Measurements from ENCODE around the gene CCDC32. TPM values are rescaled to one million over a fixed set of nuclear protein-coding genes. Genes with fewer than 3 reads are reported as not detected.

CCDC32 gene
- total RNA-seq, 2 donors from 2014 or later: 7.6 to 21.0 TPM

DNA sequence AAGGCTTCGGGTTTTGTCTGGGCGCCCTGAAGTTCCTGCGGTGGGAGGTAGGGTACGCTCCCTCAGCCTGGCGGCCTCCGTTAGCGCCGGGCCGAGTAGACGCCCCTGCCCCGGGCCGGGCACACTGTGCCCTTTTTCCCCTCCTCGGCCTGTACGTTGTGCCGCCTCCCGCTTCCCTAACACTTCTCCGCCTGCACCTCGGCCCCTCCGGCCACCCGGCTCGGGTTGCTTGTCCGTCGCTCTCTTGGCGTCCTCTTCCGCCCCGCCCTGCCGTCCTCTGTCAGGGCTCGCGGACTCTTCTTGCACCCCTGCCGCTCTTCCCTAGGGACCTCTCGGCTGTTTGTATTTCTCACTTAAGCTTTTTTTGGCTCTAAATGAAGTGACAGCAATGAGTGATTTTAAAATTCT is 29.6 kb upstream of the CCDC32 start:
- WGBS, 2 donors: 0 to 1% methylated on average over 17 to 31 of the region's 31 CpGs
- TF ChIP-seq POLR2A (IDR thresholded peaks at IDR 0.05): no peak
- TF ChIP-seq, protein P1, sequence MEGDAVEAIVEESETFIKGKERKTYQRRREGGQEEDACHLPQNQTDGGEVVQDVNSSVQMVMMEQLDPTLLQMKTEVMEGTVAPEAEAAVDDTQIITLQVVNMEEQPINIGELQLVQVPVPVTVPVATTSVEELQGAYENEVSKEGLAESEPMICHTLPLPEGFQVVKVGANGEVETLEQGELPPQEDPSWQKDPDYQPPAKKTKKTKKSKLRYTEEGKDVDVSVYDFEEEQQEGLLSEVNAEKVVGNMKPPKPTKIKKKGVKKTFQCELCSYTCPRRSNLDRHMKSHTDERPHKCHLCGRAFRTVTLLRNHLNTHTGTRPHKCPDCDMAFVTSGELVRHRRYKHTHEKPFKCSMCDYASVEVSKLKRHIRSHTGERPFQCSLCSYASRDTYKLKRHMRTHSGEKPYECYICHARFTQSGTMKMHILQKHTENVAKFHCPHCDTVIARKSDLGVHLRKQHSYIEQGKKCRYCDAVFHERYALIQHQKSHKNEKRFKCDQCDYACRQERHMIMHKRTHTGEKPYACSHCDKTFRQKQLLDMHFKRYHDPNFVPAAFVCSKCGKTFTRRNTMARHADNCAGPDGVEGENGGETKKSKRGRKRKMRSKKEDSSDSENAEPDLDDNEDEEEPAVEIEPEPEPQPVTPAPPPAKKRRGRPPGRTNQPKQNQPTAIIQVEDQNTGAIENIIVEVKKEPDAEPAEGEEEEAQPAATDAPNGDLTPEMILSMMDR (IDR thresholded peaks at IDR 0.05): peak in 3 of 7 experiments; percentile 15 to 37 (median 32)
- Histone ChIP-seq H3K27me3 (no peaks in the 10 kb centered on the region), H3K4me3 (peak overlapping the region in 1 of 2 donors; percentile 31), H3K36me3 (replicated peaks in 1 of 2; ENCODE audit: insufficient read depth in 1 of 2, low read depth in 2 of 2) (no peaks in the 10 kb centered on the region), H3K9me3 (no peaks in the 10 kb centered on the region), H3K4me1 (peaks cover 10% of the 10 kb centered on the region), H3K27ac (peak overlapping the region in 3 of 4 donors; percentile 88 to 89 (median 88))
- ATAC-seq (peak; percentile 32), DNase-seq (peak; percentile 27 to 52 (median 44))
- intact Hi-C loops (cut with DNase I): no loop called here

DNA sequence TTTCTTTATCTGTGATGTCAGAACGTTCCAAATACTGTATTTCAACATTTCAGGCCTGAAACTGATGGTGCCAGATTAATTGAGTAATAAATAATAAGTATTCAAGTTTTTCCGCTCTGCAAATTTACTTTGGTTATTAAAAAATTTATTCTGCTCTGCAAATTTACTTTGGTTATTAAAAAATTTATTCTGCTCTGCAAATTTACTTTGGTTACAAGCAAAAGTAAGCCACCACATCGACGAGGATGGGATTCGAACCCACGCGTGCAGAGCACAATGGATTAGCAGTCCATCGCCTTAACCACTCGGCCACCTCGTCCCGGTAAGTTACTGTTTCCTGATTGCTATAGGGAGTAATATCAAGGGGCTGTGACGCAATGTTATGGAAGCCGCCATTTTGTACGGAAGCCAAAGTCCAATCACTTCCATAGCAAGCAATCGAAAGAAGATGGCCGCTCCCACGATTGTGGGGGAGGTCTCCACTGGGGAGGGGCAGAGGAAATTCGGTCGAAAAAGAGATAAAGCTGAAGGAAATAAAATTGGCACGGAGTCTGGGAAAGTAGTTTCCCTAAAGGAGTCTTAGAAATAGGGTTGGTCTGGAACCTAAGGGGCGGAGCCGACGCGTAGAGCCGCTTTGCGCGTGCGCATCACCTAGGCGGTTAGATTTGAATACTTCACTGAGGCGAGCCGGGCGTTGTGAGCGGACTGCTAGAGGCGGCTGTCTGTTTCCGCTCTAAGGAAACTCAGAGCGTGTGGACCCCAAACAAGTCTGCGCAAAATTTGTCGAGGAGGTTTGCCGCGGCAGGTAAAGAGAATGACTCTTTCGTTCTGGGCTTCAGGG is 29.0 kb upstream of the CCDC32 start, which contains the start of gene KNL1:
Gene KNL1, plus strand, starts transcription at position 662 of the 841 bp plus-strand sequence. CDS start 8,683 bp downstream, outside the sequence.
- intact Hi-C loops (cut with DNase I): no loop called here
- ATAC-seq (peak; percentile 92), DNase-seq (peak; percentile 95 to 97 (median 96))
- TF ChIP-seq, protein P1 (IDR thresholded peaks at IDR 0.05): no peak
- TF ChIP-seq POLR2A (IDR thresholded peaks at IDR 0.05): peak in 2 of 3 donors; percentile 22 to 44
- Histone ChIP-seq H3K27me3 (no peaks in the 10 kb centered on the region), H3K36me3 (replicated peaks in 1 of 2; ENCODE audit: insufficient read depth in 1 of 2, low read depth in 2 of 2) (no peaks in the 10 kb centered on the region), H3K4me3 (peak within 1 kb of the TSS; percentile 24 to 31), H3K27ac (peak within 1 kb of the TSS; percentile 70 to 89 (median 88)), H3K4me1 (peaks cover 10% of the 10 kb centered on the region), H3K9me3 (no peaks in the 10 kb centered on the region)
- 2% methylated on average over 36 to 41 of the region's 41 CpGs for WGBS, 2 donors

DNA sequence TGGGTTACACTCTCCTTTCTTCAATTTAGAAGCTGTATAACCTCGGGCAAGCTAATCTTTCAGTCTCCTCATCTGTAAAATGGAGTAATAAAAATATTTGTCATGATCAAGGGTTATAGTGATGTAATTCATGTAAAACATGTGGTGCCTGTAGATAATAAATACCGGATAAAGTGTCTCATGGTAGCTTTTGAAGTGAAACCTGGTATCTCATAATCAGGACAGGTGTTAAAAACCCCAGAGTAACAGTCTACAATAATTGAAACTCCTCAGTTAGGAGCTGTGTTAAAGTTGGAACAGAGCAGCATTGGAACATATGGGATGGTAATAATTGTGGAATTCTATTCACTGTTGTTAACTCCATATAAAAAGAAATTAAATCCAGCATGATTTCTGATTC is 28.3 kb upstream of the CCDC32 start:
- intact Hi-C loops (cut with DNase I): no loop called here
- no peak for DNase-seq
- Histone ChIP-seq H3K27me3 (no peaks in the 10 kb centered on the region), H3K4me3 (no peak overlapping the region), H3K4me1 (peaks cover 10% of the 10 kb centered on the region), H3K27ac (no peak overlapping the region), H3K36me3 (replicated peaks in 1 of 2; ENCODE audit: insufficient read depth in 1 of 2, low read depth in 2 of 2) (no peaks in the 10 kb centered on the region), H3K9me3 (no peaks in the 10 kb centered on the region)
- 40 to 44% methylated on average over 2 of the region's 2 CpGs for WGBS, 2 donors
- no peak for ATAC-seq
- no peak for TF ChIP-seq POLR2A (IDR thresholded peaks at IDR 0.05)
- TF ChIP-seq, protein P1 (IDR thresholded peaks at IDR 0.05): no peak

DNA sequence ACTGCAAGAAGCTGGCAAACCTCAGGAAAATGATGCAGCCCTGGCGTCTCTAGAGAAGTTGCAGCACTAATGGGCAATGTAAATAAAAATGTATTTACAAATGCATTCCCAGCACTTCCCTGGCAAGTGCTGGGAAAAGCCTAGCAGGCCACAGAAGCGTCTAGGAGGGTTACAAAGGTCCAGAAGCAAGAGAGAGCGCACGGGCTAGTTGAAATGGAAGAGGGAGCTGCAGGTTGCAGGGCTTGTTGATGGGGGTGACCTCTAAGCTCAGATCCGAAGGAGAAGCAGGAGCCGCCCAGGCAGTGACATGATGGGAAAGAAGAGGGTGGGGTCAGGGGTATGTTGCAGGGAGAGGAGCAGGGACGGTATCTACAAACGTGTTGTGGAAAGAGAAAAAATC is 26.5 kb upstream of the CCDC32 start:
- Histone ChIP-seq H3K36me3 (replicated peaks in 1 of 2; ENCODE audit: insufficient read depth in 1 of 2, low read depth in 2 of 2) (no peaks in the 10 kb centered on the region), H3K27me3 (no peaks in the 10 kb centered on the region), H3K9me3 (no peaks in the 10 kb centered on the region), H3K4me3 (no peak overlapping the region), H3K4me1 (peaks cover 10% of the 10 kb centered on the region), H3K27ac (no peak overlapping the region)
- TF ChIP-seq, protein P1 (IDR thresholded peaks at IDR 0.05): no peak
- TF ChIP-seq POLR2A (IDR thresholded peaks at IDR 0.05): no peak
- 69 to 75% methylated on average over 8 of the region's 8 CpGs for WGBS, 2 donors
- DNase-seq: no peak
- no peak for ATAC-seq
- intact Hi-C loops (cut with DNase I): no loop called here
